GM19240 (cell line): ENCODE data around the gene MIPEP.

ENCODE experiments used
- DNase-seq: peaks from one replicate; pipeline ENCODE4 v3.0.0; 2011; ENCODE audit warnings: low spot score; ENCODE audit not compliant: insufficient read length

MIPEP gene

DNA sequence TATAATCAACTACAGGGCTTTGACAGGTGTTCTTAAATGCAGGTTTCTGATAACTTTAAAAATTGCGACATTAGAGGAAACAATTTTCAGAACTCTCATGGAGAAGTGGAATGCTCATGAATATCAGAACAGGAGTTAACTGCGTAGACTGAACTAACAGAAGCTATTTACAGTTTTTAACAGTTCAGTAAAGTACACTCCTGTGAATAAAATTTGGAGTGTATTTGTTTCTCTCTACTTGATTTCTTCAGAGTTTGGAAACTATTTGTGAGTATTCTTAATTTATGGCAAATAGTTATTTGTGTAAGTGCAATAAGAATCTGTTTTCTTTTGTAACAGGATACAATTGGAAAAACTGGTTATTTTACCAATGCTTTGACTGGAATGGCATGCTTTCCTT is 204.6 kb downstream of the MIPEP start:
- no peak for DNase-seq

- no peak for DNase-seq
Measured at GRCh38 chr13:23683084-23683483, 206.1 kb downstream of the MIPEP start.

- DNase-seq, result no peak
Measured at GRCh38 chr13:23680845-23681669, 208.1 kb downstream of the MIPEP start.
